Calu3 (cell line): Measurements from ENCODE around the gene SUCLA2. TPM values are rescaled to one million over a fixed set of nuclear protein-coding genes. Genes with fewer than 3 reads are reported as not detected.

Experiments
- Bru-seq: library from RNA; stranded (reverse); fragments of 400-500 nt; gene quantifications from one replicate; lab custom pipeline; 2021; lab: Mats Ljungman, UMichigan
- BruChase-seq, 2 experiments: library from RNA; stranded (reverse); fragments of 400-500 nt; gene quantifications; one replicate each; lab custom pipeline; 2021; lab: Mats Ljungman, UMichigan
- BruUV-seq: library from RNA; stranded (reverse); fragments of 400-500 nt; replicated peaks from 2 replicates; lab custom pipeline; 2021; lab: Mats Ljungman, UMichigan
- CTCF ChIA-PET: fragments of 300-600 bp; sonication (Branson Sonifier 250); formaldehyde crosslinking; loops from one replicate; lab custom pipeline; 2022; ENCODE audit warnings: antibody characterized with exemption; lab: Charles Lee
- DNase-seq: peaks from one replicate; pipeline ENCODE4 v3.0.0; 2022
- H3K27ac Mint-ChIP-seq: one replicate; pipeline ENCODE4 v1.8.0; 2022; ENCODE audit warnings: mixed read lengths; ENCODE audit not compliant: unreplicated experiment
- H3K27me3 Mint-ChIP-seq: one replicate; pipeline ENCODE4 v1.8.0; 2022; ENCODE audit warnings: mixed read lengths; ENCODE audit not compliant: unreplicated experiment
- H3K36me3 Mint-ChIP-seq: one replicate; pipeline ENCODE4 v1.8.0; 2022; ENCODE audit warnings: mild to moderate bottlenecking, moderate library complexity, mixed read lengths; ENCODE audit not compliant: insufficient read depth, unreplicated experiment
- H3K4me1 Mint-ChIP-seq: one replicate; pipeline ENCODE4 v1.8.0; 2022; ENCODE audit warnings: mild to moderate bottlenecking, low read depth, mixed read lengths; ENCODE audit not compliant: unreplicated experiment
- H3K4me3 Mint-ChIP-seq: one replicate; pipeline ENCODE4 v1.8.0; 2022; ENCODE audit warnings: mild to moderate bottlenecking, low read depth, moderate library complexity, mixed read lengths; ENCODE audit not compliant: unreplicated experiment
- H3K9me3 Mint-ChIP-seq: one replicate; pipeline ENCODE4 v1.8.0; 2022; ENCODE audit warnings: low read depth, mixed read lengths; ENCODE audit not compliant: unreplicated experiment
- CTCF ChIP-seq: fragments of 200-600 bp; IDR thresholded peaks from one replicate; pipeline ENCODE4 v1.8.0; 2022; ENCODE audit warnings: antibody characterized with exemption; ENCODE audit not compliant: unreplicated experiment
- intact Hi-C: fragments of 100-400 bp; cut with micrococcal nuclease; formaldehyde crosslinking; loops from one replicate; pipeline ENCODE4 v1.10.0; 2022; ENCODE audit not compliant: unreplicated experiment
- long read RNA-seq: library from polyadenylated mRNA; stranded (forward); transcript quantifications from one replicate; pipeline ENCODE4 v2.0.0, GENCODE V29; 2022
- total RNA-seq: library from RNA; stranded (reverse); gene quantifications from 2 replicates; pipeline ENCODE4 v1.2.3, GENCODE V29; 2022

Gene SUCLA2
- total RNA-seq (35.8 and 36.7 TPM in 2 replicates), Bru-seq, nascent RNA (percentile 77 among the genes with signal in this experiment), BruChase-seq, experiment 1, labeled RNA remaining after a 6-hour chase (percentile 74 among the genes with signal in this experiment), BruChase-seq, experiment 2, labeled RNA remaining after a 2-hour chase (percentile 69 among the genes with signal in this experiment)
- long read RNA-seq, transcript SUCLA2-219 (11 exons, 2,111 nt), result major isoform, 91 of 108 reads
- long read RNA-seq, partial matches to known transcripts, result 4 of 108 reads
- long read RNA-seq, other reads (novel, unspliced or antisense), result 11 of 108 reads

GRCh38 chr13:48001114-48001881 lies at the start of gene SUCLA2:
Gene SUCLA2, minus strand, starts transcription at chr13:48001273. Its CDS starts 4 bp downstream, at chr13:48001269.
- peak within 1 kb of the TSS; percentile 83 for H3K4me3 Mint-ChIP-seq
- H3K27me3 Mint-ChIP-seq, result no peaks in the 10 kb centered on the region
- CTCF ChIA-PET, result interaction anchor here (0.7 kb wide), 1 partner anchor 37 kb away, joined by 3 read pairs; the partner anchor contains the start of gene NUDT15
- DNase-seq, result peak; percentile 92
- peak within 1 kb of the TSS; percentile 96 for H3K27ac Mint-ChIP-seq
- H3K4me1 Mint-ChIP-seq, result peaks cover 44% of the 10 kb centered on the region
- TF ChIP-seq CTCF, result no peak
- no TSS peak for BruUV-seq
- H3K36me3 Mint-ChIP-seq, result peaks cover 29% of the 10 kb centered on the region
- intact Hi-C loops, result no loop called here
- no peaks in the 10 kb centered on the region for H3K9me3 Mint-ChIP-seq

DNA sequence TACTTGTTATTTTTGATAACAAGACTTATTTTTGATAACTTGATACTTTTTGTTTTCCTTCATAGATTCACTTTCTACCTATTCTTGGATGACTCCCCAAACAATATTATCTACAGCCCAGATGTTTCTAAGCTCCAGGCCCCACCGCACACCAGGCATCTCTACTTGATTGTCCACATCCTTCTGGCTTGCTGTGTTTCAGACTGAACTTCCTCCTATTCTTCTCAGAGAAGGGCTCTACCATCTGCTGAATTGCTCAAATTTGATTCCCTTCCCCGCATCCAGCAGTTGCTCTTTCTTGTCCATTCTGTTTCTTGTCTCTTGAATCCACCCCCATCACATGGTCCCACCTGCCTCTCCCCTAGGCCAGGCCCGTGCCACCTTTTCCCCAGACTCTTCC lies 49.5 kb upstream of the SUCLA2 start:
- intact Hi-C loops, result no loop called here
- Mint-ChIP-seq H3K27ac (no peak overlapping the region), H3K9me3 (no peaks in the 10 kb centered on the region), H3K4me3 (no peak overlapping the region), H3K36me3 (peaks cover 16% of the 10 kb centered on the region), H3K4me1 (no peaks in the 10 kb centered on the region), H3K27me3 (no peaks in the 10 kb centered on the region)
- no TSS peak for BruUV-seq
- CTCF ChIA-PET, result no interaction called here
- TF ChIP-seq CTCF, result no peak
- no peak for DNase-seq

GRCh38 chr13:48043789-48044503 lies 42.9 kb upstream of the SUCLA2 start:
- intact Hi-C loops, result no loop called here
- Mint-ChIP-seq H3K27me3 (no peaks in the 10 kb centered on the region), H3K4me3 (no peak overlapping the region), H3K36me3 (peaks cover 8% of the 10 kb centered on the region), H3K27ac (no peak overlapping the region), H3K4me1 (peaks cover 6% of the 10 kb centered on the region), H3K9me3 (no peaks in the 10 kb centered on the region)
- BruUV-seq, result no TSS peak
- CTCF ChIA-PET, result interaction anchor here (0.5 kb wide), 1 partner anchor 210 kb away, joined by 3 read pairs; no protein-coding TSS in a partner anchor
- TF ChIP-seq CTCF, result no peak
- DNase-seq, result no peak

DNA sequence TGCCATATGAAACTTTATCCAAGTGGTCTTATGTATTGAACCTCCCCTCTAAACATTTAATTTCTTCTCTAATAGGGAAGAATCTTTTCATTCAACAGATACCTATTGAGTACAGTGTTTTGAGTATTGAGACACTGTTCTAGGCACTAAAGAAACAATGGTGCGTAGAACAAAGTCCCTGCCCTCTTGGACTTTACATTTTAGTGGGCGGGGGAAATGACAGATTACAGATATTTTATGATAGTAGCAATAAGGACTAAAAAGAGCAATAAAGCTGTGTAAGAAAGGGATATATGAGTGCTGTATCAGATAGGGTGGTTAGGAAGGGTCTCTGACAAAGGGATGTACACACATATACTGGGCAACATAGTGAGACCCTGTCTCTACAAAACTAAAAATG lies 41.8 kb upstream of the SUCLA2 start:
- CTCF ChIA-PET, result no interaction called here
- H3K36me3 Mint-ChIP-seq, result peaks cover 15% of the 10 kb centered on the region
- no TSS peak for BruUV-seq
- intact Hi-C loops, result no loop called here
- TF ChIP-seq CTCF, result no peak
- H3K9me3 Mint-ChIP-seq, result no peaks in the 10 kb centered on the region
- no peak for DNase-seq
- peaks cover 11% of the 10 kb centered on the region for H3K4me1 Mint-ChIP-seq
- H3K27me3 Mint-ChIP-seq, result no peaks in the 10 kb centered on the region
- no peak overlapping the region for H3K27ac Mint-ChIP-seq
- H3K4me3 Mint-ChIP-seq, result no peak overlapping the region
